Activated CD4-positive, alpha-beta T cell treated with anti-CD3 and anti-CD28 coated beads, Interleukin-2, amount 50 U/mL, for 1 hour (primary cell): ENCODE results near the gene PTPRS.
A peak's percentile ranks its signal among the peaks of the same experiment; 100 is the strongest.
"Not testable (repeated sequence)": the region's sequence is repeated elsewhere in the genome, so short reads cannot be mapped to it uniquely, and the experiment has no call there.

Experiments
- DNase-seq: peaks from one replicate; pipeline ENCODE4 v3.0.0-alpha.2; 2020

The PTPRS gene

GRCh38 chr19:5340637-5341447 lies at the start of gene PTPRS:
Gene PTPRS (minus strand): TSS chr19:5340812. CDS start chr19:5286140, 54,672 bp downstream.
- DNase-seq, result peak; percentile 60

DNA sequence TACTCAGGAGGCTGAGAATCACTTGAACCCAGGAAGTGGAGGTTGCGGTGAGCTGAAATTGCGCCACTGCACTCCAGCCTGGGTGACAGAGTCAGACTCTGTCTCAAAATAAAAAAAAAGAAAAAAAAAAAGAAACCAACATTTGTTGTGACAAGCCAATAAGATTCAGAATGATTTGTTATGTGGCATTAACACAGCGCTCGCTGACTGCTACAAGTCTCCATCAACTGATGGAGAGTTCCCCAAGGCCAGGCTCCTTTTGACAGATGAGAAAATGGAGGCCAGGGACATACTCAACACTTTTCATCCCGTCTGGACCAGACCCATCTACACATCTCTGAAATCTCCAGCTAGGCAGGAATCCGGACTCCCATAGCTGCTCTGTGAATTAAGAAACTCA lies 48.7 kb upstream of the PTPRS start:
- no peak for DNase-seq

- no peak for DNase-seq
These were observed 46.9 kb upstream of the PTPRS start for GRCh38 chr19:5387472-5387871.

- no peak for DNase-seq
These were observed 46.2 kb upstream of the PTPRS start for GRCh38 chr19:5386841-5387240.

DNA sequence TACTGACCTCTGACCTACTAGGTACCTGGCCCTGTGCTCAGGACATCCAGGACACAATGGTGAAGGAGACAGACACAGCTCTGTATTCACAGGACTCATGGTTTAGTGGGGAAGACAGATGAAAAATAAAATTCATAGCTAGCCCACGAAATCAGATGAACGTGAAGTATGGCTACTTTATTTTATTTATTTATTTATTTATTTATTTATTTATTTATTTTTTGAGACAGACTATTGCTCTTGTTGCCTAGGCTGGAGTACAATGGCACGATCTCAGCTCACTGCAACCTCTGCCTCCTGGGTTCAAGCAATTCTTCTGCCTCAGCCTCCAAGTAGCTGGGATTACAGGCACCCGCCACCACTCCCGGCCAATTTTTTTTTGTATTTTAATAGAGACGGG lies 40.6 kb upstream of the PTPRS start:
- not testable (repeated sequence) for DNase-seq

GRCh38 chr19:5380215-5380919 lies 39.8 kb upstream of the PTPRS start:
- no peak for DNase-seq

DNA sequence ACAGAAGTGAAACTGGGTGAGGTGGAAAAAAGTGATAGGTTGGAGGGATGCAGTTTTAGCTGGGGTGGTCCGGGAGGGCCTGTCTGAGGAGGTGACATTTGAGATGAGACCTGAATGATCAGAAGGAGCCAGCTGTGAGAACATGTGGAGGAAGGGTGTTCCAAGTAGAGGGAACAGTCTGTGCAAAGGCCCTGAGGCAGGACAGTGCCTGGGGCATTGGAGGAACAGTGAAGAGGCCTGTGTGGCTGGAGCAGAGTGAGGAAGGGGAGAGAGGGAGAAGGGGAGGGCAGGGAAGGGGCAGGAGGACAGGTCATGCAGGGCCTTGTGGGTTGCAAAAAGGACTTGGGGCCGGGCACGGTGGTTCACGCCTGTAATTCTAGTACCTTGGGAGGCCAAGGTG lies 36.3 kb upstream of the PTPRS start:
- no peak for DNase-seq

DNA sequence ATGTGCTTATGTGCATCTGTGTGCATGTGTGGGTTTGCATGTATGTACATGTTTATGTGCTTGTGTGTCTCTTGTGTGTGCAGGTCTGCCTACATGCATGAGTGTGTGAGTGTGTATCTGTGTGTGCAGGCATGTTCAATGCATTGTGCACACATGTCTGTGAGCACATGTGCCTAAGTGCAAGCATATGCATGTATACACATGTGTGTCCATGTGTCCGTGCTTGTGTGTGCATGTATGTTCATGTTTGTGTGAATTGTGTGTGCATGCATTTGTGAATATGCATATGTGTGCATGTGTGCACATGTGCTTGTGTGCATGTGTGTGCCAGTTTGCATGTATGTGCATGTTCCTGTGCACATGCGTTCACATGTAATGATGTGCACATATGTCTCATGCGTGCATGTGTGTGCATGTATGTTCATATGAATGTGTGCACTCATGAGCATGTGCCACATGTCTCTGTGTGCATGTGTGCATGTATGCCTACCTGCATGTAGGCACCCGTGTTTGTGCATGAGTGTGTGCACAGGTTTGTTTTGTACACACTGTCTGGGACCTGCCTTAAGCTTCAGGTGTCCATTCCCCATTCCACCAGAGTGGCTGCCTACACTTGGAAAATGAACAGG lies 32.1 kb upstream of the PTPRS start:
- no peak for DNase-seq

- peak; percentile 34 for DNase-seq
These were observed 29.4 kb upstream of the PTPRS start for GRCh38 chr19:5369962-5370367.

DNA sequence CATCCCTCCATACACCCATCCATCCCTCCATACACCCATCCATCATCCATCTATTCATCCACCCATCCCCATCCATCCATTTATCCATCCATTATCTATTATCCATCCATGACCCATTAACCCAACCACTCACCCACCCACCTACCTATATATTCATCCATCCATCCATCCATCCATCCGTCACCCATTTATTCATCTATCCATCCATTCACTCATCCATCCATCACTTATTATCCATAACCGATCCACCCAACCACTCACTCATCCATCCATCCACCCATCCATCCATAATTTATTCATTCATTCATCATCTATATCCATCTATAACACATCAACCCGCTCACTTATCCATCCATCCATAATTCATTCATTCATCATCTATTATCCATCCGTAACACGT lies 28.7 kb upstream of the PTPRS start:
- DNase-seq, result no peak

- no peak for DNase-seq
These were observed 27.0 kb upstream of the PTPRS start for GRCh38 chr19:5367530-5368133.

DNA sequence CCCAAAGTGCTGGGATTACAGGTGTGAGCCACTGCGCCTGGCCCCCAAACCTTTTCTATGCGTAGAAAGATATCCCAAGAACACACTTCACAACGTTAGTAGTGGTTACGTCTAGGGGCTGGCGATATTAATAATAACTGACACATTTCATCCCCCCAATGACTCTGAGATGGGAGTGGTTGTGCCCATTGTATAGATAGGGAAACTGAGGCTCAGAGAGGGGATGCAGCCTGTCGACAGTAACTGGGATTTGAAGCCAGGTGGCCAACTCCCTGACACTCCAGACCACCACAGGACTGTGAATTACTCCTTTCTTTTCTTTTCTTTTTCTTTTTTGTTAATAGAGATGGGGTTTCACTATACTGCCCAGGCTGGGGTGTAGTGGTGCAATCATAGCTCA lies 25.3 kb upstream of the PTPRS start:
- DNase-seq, result no peak

DNA sequence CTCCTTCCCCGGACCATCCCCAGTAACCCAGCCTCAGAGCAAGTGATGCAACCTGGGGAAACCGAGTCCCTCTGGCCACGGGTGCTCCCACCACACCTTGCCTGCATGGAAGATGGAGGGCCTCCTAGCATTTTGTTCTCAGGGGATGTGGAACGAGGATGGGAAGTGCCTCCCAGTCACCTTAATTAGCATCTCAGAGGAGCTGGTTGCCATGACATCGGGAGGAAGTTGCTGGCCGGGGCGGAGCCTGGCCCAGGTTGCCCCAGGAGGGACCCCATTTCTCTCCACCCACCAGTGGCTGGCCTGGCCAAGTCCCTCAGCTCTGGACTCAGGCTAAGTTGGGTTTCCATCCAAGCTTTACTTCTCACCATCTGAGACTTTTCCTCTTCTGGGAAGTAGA lies 24.1 kb upstream of the PTPRS start:
- DNase-seq, result no peak

DNA sequence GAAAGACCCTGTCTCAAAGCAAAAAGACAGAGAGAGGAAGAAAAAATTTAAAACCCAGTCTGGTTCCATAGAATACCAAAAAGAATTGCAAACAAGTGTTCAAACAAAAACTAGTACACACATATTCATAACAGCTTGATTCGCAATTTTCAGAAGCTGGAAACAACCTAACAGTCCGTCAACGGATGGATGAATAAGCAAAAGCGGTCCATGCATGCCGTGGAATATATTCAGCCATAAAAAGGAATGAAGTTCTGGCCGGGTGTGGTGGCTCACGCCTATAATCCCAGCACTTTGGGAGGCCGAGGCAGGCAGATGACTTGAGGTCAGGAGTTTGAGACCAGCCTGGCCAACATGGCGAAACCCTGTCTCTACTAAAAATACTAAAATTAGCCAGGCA lies 21.2 kb upstream of the PTPRS start:
- DNase-seq, result not testable (repeated sequence)

DNA sequence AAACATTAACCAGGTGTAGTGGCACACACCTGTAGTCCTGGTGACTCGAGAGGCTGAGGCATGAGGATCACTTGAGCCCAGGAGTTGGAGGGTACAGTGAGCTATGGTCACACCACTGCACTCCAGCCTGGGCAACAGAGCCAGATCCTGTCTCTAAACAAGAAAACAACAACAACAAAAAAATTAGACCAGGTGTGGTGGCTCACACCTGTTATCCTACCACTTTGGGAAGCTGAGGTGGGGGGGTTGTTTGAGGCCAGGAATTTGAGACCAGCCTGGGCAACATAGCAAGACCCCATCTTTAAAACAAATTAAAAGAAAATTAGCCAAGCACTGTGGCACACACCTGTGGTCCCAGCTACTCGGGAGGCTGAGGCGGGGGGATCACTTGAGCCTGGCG lies 20.8 kb upstream of the PTPRS start:
- no peak for DNase-seq

DNA sequence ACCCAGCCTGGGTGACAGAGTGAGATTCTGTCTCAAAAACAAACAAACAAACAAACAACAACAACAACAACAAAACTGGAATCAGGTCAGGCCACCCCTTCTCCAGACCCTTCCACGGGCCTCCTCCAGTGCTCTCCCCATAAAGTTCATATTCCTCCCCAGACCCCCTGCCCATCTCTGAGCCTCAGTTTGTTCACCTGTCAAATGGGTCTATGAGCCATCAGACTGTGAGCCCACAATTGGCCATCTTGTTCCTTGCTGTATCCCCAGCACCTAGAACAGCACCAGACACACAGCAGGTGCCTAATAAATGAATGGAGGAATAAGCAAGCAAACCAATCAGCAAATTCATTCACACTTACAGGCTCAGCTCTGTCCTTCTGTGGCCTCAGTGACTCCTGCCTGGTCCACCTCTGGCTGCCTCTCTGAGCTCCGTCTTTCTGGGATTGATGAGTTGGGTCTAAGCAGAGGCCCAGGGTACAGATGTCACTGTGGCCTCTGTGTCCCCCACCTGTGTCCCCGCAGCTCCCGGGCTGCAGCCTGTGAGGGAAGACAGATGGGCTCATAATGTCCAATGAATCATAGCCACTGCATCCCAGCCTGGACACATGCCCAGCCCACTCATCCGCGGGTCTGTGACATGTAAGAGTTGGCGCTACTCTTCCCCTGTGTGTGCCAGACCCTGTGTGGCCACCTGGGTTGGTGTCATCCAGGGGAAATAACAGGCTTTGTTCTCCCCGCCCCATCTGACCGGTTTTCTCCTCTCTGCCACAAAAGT lies 19.6 kb upstream of the PTPRS start:
- DNase-seq, result no peak

DNA sequence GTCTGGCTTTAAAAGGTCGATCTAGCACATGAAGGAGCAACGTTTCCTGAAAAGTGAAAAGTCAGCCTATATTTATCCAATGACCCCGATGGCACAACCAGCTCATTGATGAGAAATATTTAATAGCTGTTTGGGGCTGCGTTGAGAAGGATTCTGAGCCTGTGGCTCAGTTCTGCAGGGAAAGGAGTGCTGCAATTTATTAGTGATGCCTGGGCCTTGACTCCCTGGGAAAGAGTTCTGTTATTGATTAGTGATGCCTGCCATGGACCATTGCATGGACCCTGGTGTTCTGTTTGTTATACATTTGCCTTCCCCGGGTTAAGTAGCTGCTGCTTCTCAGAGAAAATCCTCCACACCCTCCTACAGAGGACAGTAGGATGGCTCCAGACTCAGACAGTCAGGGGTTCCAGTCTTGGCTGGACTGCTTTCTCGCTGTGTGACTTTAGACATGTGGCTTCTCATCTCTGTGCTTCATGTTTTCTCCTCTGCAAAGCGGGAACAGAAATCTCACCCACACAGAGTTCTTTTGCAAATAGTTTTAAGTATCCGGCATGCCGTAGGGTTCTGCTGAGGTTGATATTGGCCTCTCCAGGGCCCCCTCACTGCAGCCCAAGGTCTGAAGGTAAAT lies 17.7 kb upstream of the PTPRS start:
- no peak for DNase-seq

GRCh38 chr19:5357584-5357983 lies 17.0 kb upstream of the PTPRS start:
- no peak for DNase-seq

- no peak for DNase-seq
These were observed 16.3 kb upstream of the PTPRS start for GRCh38 chr19:5356918-5357317.

- no peak for DNase-seq
These were observed 15.8 kb upstream of the PTPRS start for GRCh38 chr19:5356428-5356827.

DNA sequence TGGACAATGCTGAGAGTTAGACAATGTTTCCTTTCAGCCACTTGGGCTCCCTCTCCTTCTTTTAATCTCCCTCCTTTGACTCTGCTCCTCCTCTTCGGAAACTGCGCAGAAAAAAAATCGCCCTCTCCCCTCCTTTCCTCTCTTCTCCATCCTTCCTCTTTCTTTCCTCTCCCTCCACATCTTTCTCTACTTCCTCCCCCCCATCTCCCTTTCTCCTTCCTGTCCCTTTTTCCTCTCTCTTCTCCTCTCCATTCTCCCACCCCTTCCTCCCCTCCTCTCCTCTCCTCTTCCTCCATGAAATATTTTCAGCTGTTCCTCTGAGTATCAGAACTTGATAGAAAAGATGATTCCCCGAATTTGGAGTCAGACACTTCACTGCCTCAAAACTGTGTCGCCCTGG lies 15.1 kb upstream of the PTPRS start:
- DNase-seq, result no peak

DNA sequence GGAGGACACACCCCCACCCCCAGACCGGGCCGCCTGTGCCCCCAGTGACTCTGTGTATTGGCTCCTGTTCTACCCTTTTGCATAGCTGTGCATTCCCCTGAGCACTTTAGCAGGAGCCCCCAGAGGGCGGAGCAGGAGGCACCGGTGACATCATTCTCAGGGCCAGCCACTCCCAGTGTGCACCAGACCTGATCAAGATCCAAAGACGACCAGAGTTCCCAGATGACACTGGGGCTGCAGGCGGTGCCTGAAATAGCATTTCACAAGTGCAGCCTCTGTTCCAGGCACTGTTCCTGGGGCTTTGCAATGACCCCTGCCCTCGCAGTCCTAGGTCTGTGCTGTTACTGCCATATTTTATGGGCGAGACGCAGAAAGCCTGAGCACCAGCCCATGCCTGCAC lies 14.5 kb upstream of the PTPRS start:
- no peak for DNase-seq
